Sigmoid colon (tissue), 3 donors: ENCODE data around the gene TTN.

Experiments
- CTCF ChIP-seq, 4 experiments: fragments of 450-650 bp in 3 of 4; fragments of 200-600 bp in 1 of 4; IDR thresholded peaks; one replicate each; pipeline ENCODE4 v1.5.1; 2016 to 2019; ENCODE audit warnings: antibody characterized with exemption in 4 of 4, mild to moderate bottlenecking in 3 of 4, moderate library complexity in 2 of 4
- POLR2A ChIP-seq, 2 donors: fragments of 450-650 bp; IDR thresholded peaks; one replicate each; pipeline ENCODE4 v1.6.1; 2016; ENCODE audit warnings: antibody characterized with exemption in 2 of 2, mild to moderate bottlenecking in 2 of 2, moderate library complexity in 2 of 2

- TF ChIP-seq POLR2A (IDR thresholded peaks at IDR 0.05) (no peak), CTCF (IDR thresholded peaks at IDR 0.05) (no peak)
Measured at GRCh38 chr2:178542569-178542968, 264.7 kb downstream of the TTN start.
